ENCODE results near the gene ZNF608. TPM values are rescaled to one million over a fixed set of nuclear protein-coding genes. Genes with fewer than 3 reads are reported as not detected.

ZNF608 gene
- total RNA-seq, 1 donor from 2014 or later: 32.1 TPM

DNA sequence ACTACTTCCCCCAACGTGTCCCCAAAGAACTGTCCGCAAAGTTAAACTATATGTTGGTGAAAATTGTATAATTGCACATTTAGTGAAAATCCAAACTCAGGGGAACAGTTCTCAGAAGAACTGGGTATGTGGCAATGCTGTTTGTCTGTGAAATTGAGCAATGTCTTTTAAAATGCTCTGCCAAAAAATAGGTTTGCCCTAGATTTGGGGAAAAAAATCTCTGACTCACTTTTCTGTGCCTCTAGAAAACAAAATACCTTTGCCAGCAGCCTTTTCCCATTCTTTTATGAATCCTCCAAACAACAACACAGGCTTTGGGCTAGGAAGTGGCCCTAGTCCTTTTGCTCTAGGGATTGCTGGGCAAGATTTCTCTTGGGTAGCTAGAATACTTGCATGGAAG is 37.4 kb upstream of the ZNF608 start:
- no peak for ATAC-seq
- H3K4me1 ChIP-seq: no peaks in the 10 kb centered on the region
- H3K36me3 ChIP-seq: no peaks in the 10 kb centered on the region
- intact Hi-C loops (cut with DNase I): no loop called here
- H3K9me3 ChIP-seq: no peaks in the 10 kb centered on the region
- no peak for TF ChIP-seq CTCF (IDR thresholded peaks at IDR 0.05)
- no peak overlapping the region for H3K4me3 ChIP-seq
- no peaks in the 10 kb centered on the region for H3K27me3 ChIP-seq
- no peak for DNase-seq
- no peak overlapping the region for H3K27ac ChIP-seq

DNA sequence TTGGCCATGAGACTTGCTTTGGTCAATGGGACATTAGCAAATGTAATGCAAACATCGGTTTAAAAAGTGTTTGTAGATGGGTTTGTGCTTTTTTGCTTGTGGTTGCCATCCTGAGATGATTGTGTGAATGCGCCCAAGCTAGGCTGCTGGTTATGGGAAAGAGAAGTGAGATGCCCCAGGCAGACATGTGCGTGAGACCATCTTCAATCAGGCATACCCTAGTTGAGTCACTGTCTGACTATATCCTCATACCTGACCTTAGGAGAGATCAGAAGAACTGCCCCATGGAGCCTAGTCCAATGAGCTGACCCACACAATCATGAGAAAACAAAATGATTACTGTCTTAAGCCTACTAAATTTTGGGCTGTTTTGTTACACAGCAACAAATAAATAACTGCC is 36.8 kb upstream of the ZNF608 start:
- DNase-seq: no peak
- Histone ChIP-seq H3K36me3 (no peaks in the 10 kb centered on the region), H3K9me3 (no peaks in the 10 kb centered on the region), H3K27ac (no peak overlapping the region), H3K4me1 (no peaks in the 10 kb centered on the region), H3K4me3 (no peak overlapping the region), H3K27me3 (no peaks in the 10 kb centered on the region)
- no peak for TF ChIP-seq CTCF (IDR thresholded peaks at IDR 0.05)
- intact Hi-C loops (cut with DNase I): no loop called here
- ATAC-seq: no peak

- H3K27me3 ChIP-seq: no peaks in the 10 kb centered on the region
Observed at GRCh38 chr5:124782262-124782661, 35.8 kb upstream of the ZNF608 start.

GRCh38 chr5:124780011-124780410 is 33.6 kb upstream of the ZNF608 start:
- H3K4me1 ChIP-seq: no peaks in the 10 kb centered on the region

More at GRCh38 chr5:124782262-124782661, 35.8 kb upstream of the ZNF608 start:
- Histone ChIP-seq H3K36me3 (no peaks in the 10 kb centered on the region), H3K4me1 (no peaks in the 10 kb centered on the region), H3K27ac (no peak overlapping the region), H3K4me3 (no peak overlapping the region), H3K9me3 (no peaks in the 10 kb centered on the region)
- TF ChIP-seq CTCF (IDR thresholded peaks at IDR 0.05): no peak
- no peak for DNase-seq
- intact Hi-C loops (cut with DNase I): no loop called here
- no peak for ATAC-seq

DNA sequence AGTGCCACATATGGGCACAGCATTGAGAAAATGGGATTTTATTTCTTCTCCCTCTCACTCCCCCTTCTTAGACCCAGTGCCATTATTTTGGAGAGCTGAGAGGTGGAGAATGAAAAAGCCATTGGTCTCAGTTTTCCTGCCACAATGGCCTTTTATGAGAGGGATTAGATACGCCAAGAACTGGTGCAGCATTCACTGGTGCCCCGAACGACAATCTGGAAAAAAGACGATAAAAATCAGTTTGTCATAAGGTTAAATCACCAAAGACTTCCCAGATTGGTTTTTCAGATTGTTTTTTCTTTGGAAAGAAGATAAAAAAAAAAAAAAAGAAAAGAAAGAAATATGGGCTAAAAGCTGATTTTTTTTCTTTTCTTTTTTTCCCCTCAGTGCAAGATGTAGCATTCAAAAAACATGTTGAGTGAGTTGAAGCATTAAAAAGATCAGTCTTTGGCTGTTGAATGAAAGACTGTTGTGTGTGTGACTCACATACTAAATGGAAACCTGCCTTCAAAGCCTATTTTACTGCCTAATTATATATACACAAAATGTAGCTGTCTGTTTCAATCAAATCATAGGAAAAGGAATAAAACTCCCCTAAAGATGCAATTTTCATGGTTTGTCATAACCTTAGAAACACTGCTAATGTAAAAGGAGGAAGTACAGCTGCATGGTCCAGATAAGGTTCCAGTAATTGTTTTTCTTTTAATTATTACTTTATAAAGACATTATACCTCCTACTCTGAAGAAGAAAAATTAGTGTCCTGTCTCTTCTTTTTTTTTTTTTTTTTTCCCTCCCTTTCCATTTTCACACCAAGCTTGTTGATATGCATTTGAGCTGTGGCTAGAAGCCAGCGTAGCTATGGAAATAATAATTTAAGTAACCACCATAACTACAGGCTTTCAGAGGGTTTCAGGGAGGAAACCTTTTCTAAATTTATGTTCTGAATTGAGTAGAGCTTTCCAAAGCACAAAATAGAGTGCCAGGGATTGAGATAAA is 27.2 kb upstream of the ZNF608 start:
- Histone ChIP-seq H3K27me3 (no peaks in the 10 kb centered on the region), H3K4me3 (no peak overlapping the region), H3K4me1 (no peaks in the 10 kb centered on the region), H3K9me3 (no peaks in the 10 kb centered on the region), H3K36me3 (no peaks in the 10 kb centered on the region), H3K27ac (no peak overlapping the region)
- DNase-seq (no peak), ATAC-seq (no peak)
- no peak for TF ChIP-seq CTCF (IDR thresholded peaks at IDR 0.05)
- intact Hi-C loops (cut with DNase I): no loop called here

More at GRCh38 chr5:124780011-124780410, 33.6 kb upstream of the ZNF608 start:
- no peak for TF ChIP-seq CTCF (IDR thresholded peaks at IDR 0.05)
- Histone ChIP-seq H3K4me3 (no peak overlapping the region), H3K9me3 (no peaks in the 10 kb centered on the region), H3K36me3 (no peaks in the 10 kb centered on the region), H3K27ac (no peak overlapping the region), H3K27me3 (no peaks in the 10 kb centered on the region)
- no peak for DNase-seq
- intact Hi-C loops (cut with DNase I): no loop called here
- ATAC-seq: no peak
